Measurements from ENCODE around the gene PLTP. TPM values are rescaled to one million over a fixed set of nuclear protein-coding genes. Genes with fewer than 3 reads are reported as not detected.
"Not testable (repeated sequence)": the region's sequence is repeated elsewhere in the genome, so short reads cannot be mapped to it uniquely, and the experiment has no call there.

Gene PLTP
- polyA plus RNA-seq, 3 donors, result 1.6 to 3.0 (median 2.9) TPM

- H3K4me3 Mint-ChIP-seq, result no peak overlapping the region
- no peak overlapping the region for H3K4me2 ChIP-seq (replicated peaks; ENCODE audit: extremely low read depth, low read length, poor library complexity, severe bottlenecking)
Measured at GRCh38 chr20:45904583-45905504, 7.1 kb downstream of the PLTP start.

GRCh38 chr20:45902199-45902701, 9.7 kb downstream of the PLTP start:
- Histone ChIP-seq H2AFZ (ENCODE audit: insufficient read depth, low read depth, low read length, poor library complexity, severe bottlenecking) (no peak overlapping the region), H3K4me3 (replicated peaks in 1 of 3; ENCODE audit: low read depth in 2 of 3, low read length in 3 of 3) (no peak overlapping the region), H4K20me1 (ENCODE audit: insufficient read depth, low read length) (peaks cover 18% of the 10 kb centered on the region), H3K79me2 (ENCODE audit: insufficient read depth, low read length) (peaks cover under 1% of the 10 kb centered on the region), H3K4me1 (ENCODE audit: control insufficient read depth in 1 of 2, insufficient read depth in 2 of 2, low read length in 2 of 2) (no peaks in the 10 kb centered on the region), H3K36me3 (replicated peaks in 1 of 2; ENCODE audit: control insufficient read depth in 1 of 2, insufficient read depth in 2 of 2, low read length in 2 of 2) (peaks cover 23% of the 10 kb centered on the region in 2 donors), H3K9me3 (replicated peaks in 1 of 2; ENCODE audit: control insufficient read depth in 1 of 2, insufficient read depth in 1 of 2, low read length in 2 of 2) (no peaks in the 10 kb centered on the region), H3K27me3 (ENCODE audit: control insufficient read depth in 2 of 2, insufficient read depth in 2 of 2, low read length in 2 of 2) (no peaks in the 10 kb centered on the region), H3K4me2 (replicated peaks; ENCODE audit: extremely low read depth, low read length, poor library complexity, severe bottlenecking) (no peak overlapping the region), H3K9ac (ENCODE audit: insufficient read depth, low read length, poor library complexity, severe bottlenecking) (no peak overlapping the region), H3K27ac (ENCODE audit: low read depth in 1 of 2, low read length in 2 of 2) (no peak overlapping the region)
- no peak for DNase-seq
- 100% methylated on average over 7 of the region's 14 CpGs for WGBS (ENCODE audit: insufficient coverage)
- Mint-ChIP-seq H3K9me3 (peaks cover 0 to 3% (median 0%) of the 10 kb centered on the region in 7 donors), H3K27ac (no peak overlapping the region), H3K4me1 (peaks cover 7% of the 10 kb centered on the region), H3K36me3 (peaks cover 22 to 27% of the 10 kb centered on the region in 2 donors), H3K27me3 (ENCODE audit: low read depth in 3 of 3) (no peaks in the 10 kb centered on the region), H3K4me3 (no peak overlapping the region)
- intact Hi-C loops (cut with micrococcal nuclease), result no loop called here
- TF ChIP-seq, protein P1, sequence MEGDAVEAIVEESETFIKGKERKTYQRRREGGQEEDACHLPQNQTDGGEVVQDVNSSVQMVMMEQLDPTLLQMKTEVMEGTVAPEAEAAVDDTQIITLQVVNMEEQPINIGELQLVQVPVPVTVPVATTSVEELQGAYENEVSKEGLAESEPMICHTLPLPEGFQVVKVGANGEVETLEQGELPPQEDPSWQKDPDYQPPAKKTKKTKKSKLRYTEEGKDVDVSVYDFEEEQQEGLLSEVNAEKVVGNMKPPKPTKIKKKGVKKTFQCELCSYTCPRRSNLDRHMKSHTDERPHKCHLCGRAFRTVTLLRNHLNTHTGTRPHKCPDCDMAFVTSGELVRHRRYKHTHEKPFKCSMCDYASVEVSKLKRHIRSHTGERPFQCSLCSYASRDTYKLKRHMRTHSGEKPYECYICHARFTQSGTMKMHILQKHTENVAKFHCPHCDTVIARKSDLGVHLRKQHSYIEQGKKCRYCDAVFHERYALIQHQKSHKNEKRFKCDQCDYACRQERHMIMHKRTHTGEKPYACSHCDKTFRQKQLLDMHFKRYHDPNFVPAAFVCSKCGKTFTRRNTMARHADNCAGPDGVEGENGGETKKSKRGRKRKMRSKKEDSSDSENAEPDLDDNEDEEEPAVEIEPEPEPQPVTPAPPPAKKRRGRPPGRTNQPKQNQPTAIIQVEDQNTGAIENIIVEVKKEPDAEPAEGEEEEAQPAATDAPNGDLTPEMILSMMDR (IDR thresholded peaks at IDR 0.05), result no peak

More at GRCh38 chr20:45904583-45905504, 7.1 kb downstream of the PLTP start:
- Histone ChIP-seq H3K4me3 (replicated peaks in 1 of 3; ENCODE audit: low read depth in 2 of 3, low read length in 3 of 3) (no peak overlapping the region), H3K79me2 (ENCODE audit: insufficient read depth, low read length) (no peaks in the 10 kb centered on the region), H4K20me1 (ENCODE audit: insufficient read depth, low read length) (no peaks in the 10 kb centered on the region), H3K36me3 (replicated peaks in 1 of 2; ENCODE audit: control insufficient read depth in 1 of 2, insufficient read depth in 2 of 2, low read length in 2 of 2) (no peaks in the 10 kb centered on the region), H2AFZ (ENCODE audit: insufficient read depth, low read depth, low read length, poor library complexity, severe bottlenecking) (no peak overlapping the region), H3K4me1 (ENCODE audit: control insufficient read depth in 1 of 2, insufficient read depth in 2 of 2, low read length in 2 of 2) (peaks cover 7% of the 10 kb centered on the region in 2 donors), H3K9ac (ENCODE audit: insufficient read depth, low read length, poor library complexity, severe bottlenecking) (no peak overlapping the region), H3K27ac (ENCODE audit: low read depth in 1 of 2, low read length in 2 of 2) (no peak overlapping the region), H3K9me3 (replicated peaks in 1 of 2; ENCODE audit: control insufficient read depth in 1 of 2, insufficient read depth in 1 of 2, low read length in 2 of 2) (no peaks in the 10 kb centered on the region), H3K27me3 (ENCODE audit: control insufficient read depth in 2 of 2, insufficient read depth in 2 of 2, low read length in 2 of 2) (no peaks in the 10 kb centered on the region)
- WGBS (ENCODE audit: insufficient coverage), result 83% methylated on average over 6 of the region's 16 CpGs
- no peaks in the 10 kb centered on the region for H3K9me3 Mint-ChIP-seq
- H3K27me3 Mint-ChIP-seq (ENCODE audit: low read depth in 3 of 3), result peaks cover 0 to 2% (median 0%) of the 10 kb centered on the region in 3 donors
- DNase-seq, result no peak
- H3K4me1 Mint-ChIP-seq, result peaks cover 14% of the 10 kb centered on the region
- peaks cover 0 to 3% of the 10 kb centered on the region in 2 donors for H3K36me3 Mint-ChIP-seq
- TF ChIP-seq, protein P1 (IDR thresholded peaks at IDR 0.05), result no peak
- peak overlapping the region in 2 of 7 donors; percentile 15 to 61 for H3K27ac Mint-ChIP-seq
- intact Hi-C loops (cut with micrococcal nuclease), result no loop called here

DNA sequence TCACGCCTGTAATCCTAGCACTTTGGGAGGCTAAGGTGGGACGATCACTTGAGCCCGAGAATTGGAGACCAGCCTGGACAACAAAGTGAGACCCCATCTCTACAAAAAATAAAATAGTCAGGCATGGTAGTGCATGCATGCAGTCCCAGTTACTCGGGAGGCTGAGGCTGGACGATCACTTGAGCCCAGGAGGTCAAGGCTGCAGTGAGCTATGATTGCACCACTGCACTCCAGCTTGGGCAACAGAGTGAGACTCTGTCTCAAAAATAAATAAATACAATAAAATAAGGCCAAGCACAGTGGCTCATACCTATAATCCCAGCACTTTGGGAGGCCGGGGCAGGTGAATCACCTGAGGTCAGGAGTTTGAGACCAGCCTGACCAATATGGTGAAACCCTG, 10.6 kb downstream of the PLTP start:
- H3K9me3 Mint-ChIP-seq; H3K4me1 Mint-ChIP-seq; H3K4me2 ChIP-seq (replicated peaks; ENCODE audit: extremely low read depth, low read length, poor library complexity, severe bottlenecking); H3K4me3 ChIP-seq (replicated peaks in 1 of 3; ENCODE audit: low read depth in 2 of 3, low read length in 3 of 3); H3K27me3 Mint-ChIP-seq (ENCODE audit: low read depth in 3 of 3); H3K27ac Mint-ChIP-seq; H3K27ac ChIP-seq (ENCODE audit: low read depth in 1 of 2, low read length in 2 of 2); H3K9me3 ChIP-seq (replicated peaks in 1 of 2; ENCODE audit: control insufficient read depth in 1 of 2, insufficient read depth in 1 of 2, low read length in 2 of 2); H3K9ac ChIP-seq (ENCODE audit: insufficient read depth, low read length, poor library complexity, severe bottlenecking); H3K79me2 ChIP-seq (ENCODE audit: insufficient read depth, low read length); H2AFZ ChIP-seq (ENCODE audit: insufficient read depth, low read depth, low read length, poor library complexity, severe bottlenecking); DNase-seq; H3K4me3 Mint-ChIP-seq; intact Hi-C loops (cut with micrococcal nuclease); H3K27me3 ChIP-seq (ENCODE audit: control insufficient read depth in 2 of 2, insufficient read depth in 2 of 2, low read length in 2 of 2); H3K4me1 ChIP-seq (ENCODE audit: control insufficient read depth in 1 of 2, insufficient read depth in 2 of 2, low read length in 2 of 2): not testable (repeated sequence)
- peaks cover 22% of the 10 kb centered on the region for H4K20me1 ChIP-seq (ENCODE audit: insufficient read depth, low read length)
- H3K36me3 Mint-ChIP-seq, result peaks cover 29 to 36% of the 10 kb centered on the region in 2 donors
- H3K36me3 ChIP-seq (replicated peaks in 1 of 2; ENCODE audit: control insufficient read depth in 1 of 2, insufficient read depth in 2 of 2, low read length in 2 of 2), result peaks cover 30 to 32% of the 10 kb centered on the region in 2 donors
- WGBS (ENCODE audit: insufficient coverage), result 90% methylated on average over 2 of the region's 6 CpGs

Data from CD14-positive monocyte (primary cell).